RWPE2 (cell line): ENCODE results near the gene KCNV2.

Source experiments
- ATAC-seq: fragments of 200-7000 bp; cut with Tn5 transposase; 3 replicates; pipeline ENCODE4 v1.9.1; 2021; ENCODE audit warnings: low read depth
- DNase-seq: peaks from one replicate; pipeline ENCODE4 v3.0.0-alpha.2; 2020; ENCODE audit warnings: low spot score
- H3K27ac ChIP-seq: fragments of 450-650 bp; 2 replicates; pipeline ENCODE4 v1.5.1; 2017; ENCODE audit warnings: mild to moderate bottlenecking; ENCODE audit not compliant: poor library complexity, severe bottlenecking
- H3K27me3 ChIP-seq: fragments of 250-450 bp; sonication (Bioruptor Pico); 2 replicates; pipeline ENCODE4 v1.5.1; 2021; ENCODE audit warnings: mild to moderate bottlenecking, moderate library complexity; ENCODE audit not compliant: insufficient read depth, poor library complexity, severe bottlenecking
- H3K36me3 ChIP-seq: fragments of 250-450 bp; sonication (Bioruptor Pico); 2 replicates; pipeline ENCODE4 v1.5.1; 2020; ENCODE audit warnings: low read depth, mild to moderate bottlenecking, moderate library complexity
- H3K4me1 ChIP-seq: fragments of 250-450 bp; sonication (Bioruptor Pico); 2 replicates; pipeline ENCODE4 v1.5.1; 2021; ENCODE audit warnings: mild to moderate bottlenecking, moderate library complexity; ENCODE audit not compliant: insufficient read depth, poor library complexity, severe bottlenecking
- H3K4me3 ChIP-seq: fragments of 250-450 bp; sonication (Bioruptor Pico); 2 replicates; pipeline ENCODE4 v1.5.1; 2021; ENCODE audit warnings: mild to moderate bottlenecking, moderate library complexity; ENCODE audit not compliant: severe bottlenecking
- H3K9me3 ChIP-seq: fragments of 250-450 bp; sonication (Bioruptor Pico); 2 replicates; pipeline ENCODE4 v1.5.1; 2021; ENCODE audit warnings: mild to moderate bottlenecking, moderate library complexity; ENCODE audit not compliant: severe bottlenecking
- CTCF ChIP-seq: fragments of 450-650 bp; IDR thresholded peaks from one replicate; pipeline ENCODE4 v1.5.1; 2017; ENCODE audit warnings: mild to moderate bottlenecking, moderate library complexity; ENCODE audit not compliant: poor library complexity, severe bottlenecking

The KCNV2 gene

GRCh38 chr9:2740616-2741015 is 23.3 kb downstream of the KCNV2 start:
- ATAC-seq, result 0 out of 3 replicates have a peak, but pooled peaks have one; percentile 27
- no peak for TF ChIP-seq CTCF

GRCh38 chr9:2741441-2742158 is 24.3 kb downstream of the KCNV2 start:
- Histone ChIP-seq H3K36me3 (no peaks in the 10 kb centered on the region), H3K27me3 (no peaks in the 10 kb centered on the region), H3K4me3 (no peak overlapping the region), H3K4me1 (no peaks in the 10 kb centered on the region), H3K9me3 (no peaks in the 10 kb centered on the region), H3K27ac (no peak overlapping the region)
- DNase-seq (no peak), ATAC-seq (no peak)
- no peak for TF ChIP-seq CTCF

More at GRCh38 chr9:2740616-2741015, 23.3 kb downstream of the KCNV2 start:
- no peak for DNase-seq
- Histone ChIP-seq H3K4me3 (no peak overlapping the region), H3K4me1 (no peaks in the 10 kb centered on the region), H3K9me3 (no peaks in the 10 kb centered on the region), H3K27ac (no peak overlapping the region), H3K36me3 (no peaks in the 10 kb centered on the region), H3K27me3 (no peaks in the 10 kb centered on the region)

- TF ChIP-seq CTCF, result no peak
- H3K4me3 ChIP-seq, result no peak overlapping the region
- no peaks in the 10 kb centered on the region for H3K9me3 ChIP-seq
- H3K36me3 ChIP-seq, result no peaks in the 10 kb centered on the region
- no peaks in the 10 kb centered on the region for H3K27me3 ChIP-seq
- ATAC-seq (no peak), DNase-seq (no peak)
- H3K27ac ChIP-seq, result no peak overlapping the region
- no peaks in the 10 kb centered on the region for H3K4me1 ChIP-seq
These were observed 24.9 kb downstream of the KCNV2 start for GRCh38 chr9:2742214-2742613.

DNA sequence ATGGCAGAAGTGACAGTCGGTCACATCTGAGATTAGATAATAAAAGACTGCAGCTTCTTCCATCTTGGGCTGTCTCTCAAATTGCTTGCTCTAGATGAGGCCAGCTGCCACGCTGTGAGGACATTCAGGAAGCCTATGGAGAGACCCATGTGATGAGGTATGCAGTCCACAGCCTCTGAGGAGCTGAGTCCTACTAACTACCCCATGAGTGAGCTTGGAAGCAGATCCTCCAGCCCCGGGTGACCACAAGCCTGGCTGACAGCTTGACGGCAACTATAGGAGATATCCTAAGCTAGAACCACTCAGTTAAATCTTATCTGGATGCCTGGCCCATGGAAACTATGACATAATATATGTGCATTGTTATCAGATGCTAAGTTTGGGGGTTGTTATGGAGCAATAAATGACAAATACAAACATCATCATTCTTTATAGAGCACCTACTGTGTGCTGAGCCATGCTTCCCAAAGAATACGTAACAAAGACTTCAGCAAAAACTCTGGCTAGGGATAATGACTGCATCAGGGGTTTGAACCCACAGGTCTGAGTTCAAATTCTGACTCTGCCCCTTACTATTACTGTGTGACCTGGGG is 26.7 kb downstream of the KCNV2 start:
- no peak for TF ChIP-seq CTCF
- Histone ChIP-seq H3K36me3 (no peaks in the 10 kb centered on the region; the same call in 1 of the 2 replicates), H3K9me3 (no peaks in the 10 kb centered on the region), H3K27ac (no peak overlapping the region), H3K4me3 (no peak overlapping the region), H3K27me3 (no peaks in the 10 kb centered on the region), H3K4me1 (no peaks in the 10 kb centered on the region)
- ATAC-seq (no peak), DNase-seq (no peak)
